ENCODE data around the gene SYS1.

Gene SYS1

DNA sequence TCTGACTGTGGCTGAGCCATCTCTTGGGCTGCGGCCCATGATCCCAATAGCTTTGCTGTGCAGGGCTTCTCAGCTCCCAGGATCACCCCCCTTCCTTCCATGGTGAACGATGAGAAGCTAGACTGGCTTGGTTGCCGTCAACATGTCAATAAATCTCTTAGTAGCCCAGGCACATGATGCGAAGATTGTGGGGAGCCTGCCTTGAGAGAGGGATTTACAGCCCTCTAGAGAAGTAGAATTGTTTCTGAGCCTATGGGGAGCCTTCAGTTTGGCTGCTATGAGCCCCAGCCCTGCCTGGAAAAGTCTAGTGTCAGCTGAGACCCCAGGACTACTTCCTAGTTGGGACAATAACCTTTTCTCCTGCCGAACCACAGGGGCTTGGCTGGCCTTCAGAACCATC lies 49.7 kb downstream of the SYS1 start:
- TF ChIP-seq ZFP30 (CRISPR knock-in tag; IDR thresholded peaks at IDR 0.05) (no peak), SNAI2 (CRISPR knock-in tag; IDR thresholded peaks at IDR 0.05) (no peak), ZNF70 (CRISPR knock-in tag; IDR thresholded peaks at IDR 0.05) (no peak), ARNTL (CRISPR knock-in tag; IDR thresholded peaks at IDR 0.05; ENCODE audit: borderline replicate concordance, low read depth) (no peak), BACH2 (CRISPR knock-in tag; IDR thresholded peaks at IDR 0.05; ENCODE audit: borderline replicate concordance) (no peak), RARB (CRISPR knock-in tag; IDR thresholded peaks at IDR 0.05) (no peak), CSDC2 (CRISPR knock-in tag; IDR thresholded peaks at IDR 0.05) (no peak), GLIS3 (CRISPR knock-in tag; IDR thresholded peaks at IDR 0.05) (no peak), ZFP3 (CRISPR knock-in tag; IDR thresholded peaks at IDR 0.05) (no peak), ESRRG (CRISPR knock-in tag; IDR thresholded peaks at IDR 0.05) (no peak), TOX (CRISPR knock-in tag; IDR thresholded peaks at IDR 0.05; ENCODE audit: borderline replicate concordance) (no peak), ZNF565 (CRISPR knock-in tag; conservative IDR thresholded peaks at IDR 0.05; ENCODE audit: low read depth) (no peak), ISL1 (CRISPR knock-in tag; IDR thresholded peaks at IDR 0.05) (no peak), TCF4 (CRISPR knock-in tag; IDR thresholded peaks at IDR 0.05; ENCODE audit: borderline replicate concordance) (no peak)
- TF ChIP-seq, protein P1, sequence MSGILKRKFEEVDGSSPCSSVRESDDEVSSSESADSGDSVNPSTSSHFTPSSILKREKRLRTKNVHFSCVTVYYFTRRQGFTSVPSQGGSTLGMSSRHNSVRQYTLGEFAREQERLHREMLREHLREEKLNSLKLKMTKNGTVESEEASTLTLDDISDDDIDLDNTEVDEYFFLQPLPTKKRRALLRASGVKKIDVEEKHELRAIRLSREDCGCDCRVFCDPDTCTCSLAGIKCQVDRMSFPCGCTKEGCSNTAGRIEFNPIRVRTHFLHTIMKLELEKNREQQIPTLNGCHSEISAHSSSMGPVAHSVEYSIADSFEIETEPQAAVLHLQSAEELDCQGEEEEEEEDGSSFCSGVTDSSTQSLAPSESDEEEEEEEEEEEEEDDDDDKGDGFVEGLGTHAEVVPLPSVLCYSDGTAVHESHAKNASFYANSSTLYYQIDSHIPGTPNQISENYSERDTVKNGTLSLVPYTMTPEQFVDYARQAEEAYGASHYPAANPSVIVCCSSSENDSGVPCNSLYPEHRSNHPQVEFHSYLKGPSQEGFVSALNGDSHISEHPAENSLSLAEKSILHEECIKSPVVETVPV (CRISPR knock-in tag; IDR thresholded peaks at IDR 0.05): no peak
- TF ChIP-seq, protein P2, sequence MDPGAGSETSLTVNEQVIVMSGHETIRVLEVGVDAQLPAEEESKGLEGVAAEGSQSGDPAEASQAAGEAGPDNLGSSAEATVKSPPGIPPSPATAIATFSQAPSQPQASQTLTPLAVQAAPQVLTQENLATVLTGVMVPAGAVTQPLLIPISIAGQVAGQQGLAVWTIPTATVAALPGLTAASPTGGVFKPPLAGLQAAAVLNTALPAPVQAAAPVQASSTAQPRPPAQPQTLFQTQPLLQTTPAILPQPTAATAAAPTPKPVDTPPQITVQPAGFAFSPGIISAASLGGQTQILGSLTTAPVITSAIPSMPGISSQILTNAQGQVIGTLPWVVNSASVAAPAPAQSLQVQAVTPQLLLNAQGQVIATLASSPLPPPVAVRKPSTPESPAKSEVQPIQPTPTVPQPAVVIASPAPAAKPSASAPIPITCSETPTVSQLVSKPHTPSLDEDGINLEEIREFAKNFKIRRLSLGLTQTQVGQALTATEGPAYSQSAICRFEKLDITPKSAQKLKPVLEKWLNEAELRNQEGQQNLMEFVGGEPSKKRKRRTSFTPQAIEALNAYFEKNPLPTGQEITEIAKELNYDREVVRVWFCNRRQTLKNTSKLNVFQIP (CRISPR knock-in tag; IDR thresholded peaks at IDR 0.05; ENCODE audit: borderline replicate concordance, low read depth): no peak
- TF ChIP-seq, protein P3, sequence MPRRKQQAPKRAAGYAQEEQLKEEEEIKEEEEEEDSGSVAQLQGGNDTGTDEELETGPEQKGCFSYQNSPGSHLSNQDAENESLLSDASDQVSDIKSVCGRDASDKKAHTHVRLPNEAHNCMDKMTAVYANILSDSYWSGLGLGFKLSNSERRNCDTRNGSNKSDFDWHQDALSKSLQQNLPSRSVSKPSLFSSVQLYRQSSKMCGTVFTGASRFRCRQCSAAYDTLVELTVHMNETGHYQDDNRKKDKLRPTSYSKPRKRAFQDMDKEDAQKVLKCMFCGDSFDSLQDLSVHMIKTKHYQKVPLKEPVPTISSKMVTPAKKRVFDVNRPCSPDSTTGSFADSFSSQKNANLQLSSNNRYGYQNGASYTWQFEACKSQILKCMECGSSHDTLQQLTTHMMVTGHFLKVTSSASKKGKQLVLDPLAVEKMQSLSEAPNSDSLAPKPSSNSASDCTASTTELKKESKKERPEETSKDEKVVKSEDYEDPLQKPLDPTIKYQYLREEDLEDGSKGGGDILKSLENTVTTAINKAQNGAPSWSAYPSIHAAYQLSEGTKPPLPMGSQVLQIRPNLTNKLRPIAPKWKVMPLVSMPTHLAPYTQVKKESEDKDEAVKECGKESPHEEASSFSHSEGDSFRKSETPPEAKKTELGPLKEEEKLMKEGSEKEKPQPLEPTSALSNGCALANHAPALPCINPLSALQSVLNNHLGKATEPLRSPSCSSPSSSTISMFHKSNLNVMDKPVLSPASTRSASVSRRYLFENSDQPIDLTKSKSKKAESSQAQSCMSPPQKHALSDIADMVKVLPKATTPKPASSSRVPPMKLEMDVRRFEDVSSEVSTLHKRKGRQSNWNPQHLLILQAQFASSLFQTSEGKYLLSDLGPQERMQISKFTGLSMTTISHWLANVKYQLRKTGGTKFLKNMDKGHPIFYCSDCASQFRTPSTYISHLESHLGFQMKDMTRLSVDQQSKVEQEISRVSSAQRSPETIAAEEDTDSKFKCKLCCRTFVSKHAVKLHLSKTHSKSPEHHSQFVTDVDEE (CRISPR knock-in tag; IDR thresholded peaks at IDR 0.05): no peak
- ATAC-seq: no peak

DNA sequence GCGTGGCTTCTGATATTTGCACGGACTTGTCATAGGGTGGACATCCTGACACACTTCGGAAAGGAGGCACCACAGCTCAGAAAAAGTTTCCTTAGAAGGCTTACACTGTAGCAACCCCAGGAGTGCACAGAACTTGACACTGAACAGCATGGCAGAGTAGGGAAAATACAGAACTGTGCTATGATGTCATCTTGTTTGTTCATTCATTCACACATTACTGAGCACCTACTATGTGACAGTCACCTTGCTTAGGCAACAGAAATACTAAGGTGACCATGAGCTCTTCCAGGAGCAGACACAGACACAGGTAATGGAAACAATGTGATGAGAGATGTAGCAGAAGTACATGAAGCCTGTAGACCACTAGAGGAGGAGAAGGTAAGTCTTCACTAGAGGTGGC lies 50.5 kb downstream of the SYS1 start:
- TF ChIP-seq TCF4 (CRISPR knock-in tag; IDR thresholded peaks at IDR 0.05; ENCODE audit: borderline replicate concordance) (no peak), ZFP3 (CRISPR knock-in tag; IDR thresholded peaks at IDR 0.05) (no peak), ESRRG (CRISPR knock-in tag; IDR thresholded peaks at IDR 0.05) (no peak), PPARA (CRISPR knock-in tag; IDR thresholded peaks at IDR 0.05; ENCODE audit: borderline replicate concordance) (no peak), ZNF565 (CRISPR knock-in tag; conservative IDR thresholded peaks at IDR 0.05; ENCODE audit: low read depth) (no peak), ZC3H10 (CRISPR knock-in tag; IDR thresholded peaks at IDR 0.05) (no peak), ISL1 (CRISPR knock-in tag; IDR thresholded peaks at IDR 0.05) (no peak), ZNF70 (CRISPR knock-in tag; IDR thresholded peaks at IDR 0.05) (no peak), BACH2 (CRISPR knock-in tag; IDR thresholded peaks at IDR 0.05; ENCODE audit: borderline replicate concordance) (no peak), ARNTL (CRISPR knock-in tag; IDR thresholded peaks at IDR 0.05; ENCODE audit: borderline replicate concordance, low read depth) (no peak), OSR1 (CRISPR knock-in tag; IDR thresholded peaks at IDR 0.05) (no peak), ZNF8 (CRISPR knock-in tag; IDR thresholded peaks at IDR 0.05) (no peak), RARB (CRISPR knock-in tag; IDR thresholded peaks at IDR 0.05) (no peak), TOX (CRISPR knock-in tag; IDR thresholded peaks at IDR 0.05; ENCODE audit: borderline replicate concordance) (no peak), CSDC2 (CRISPR knock-in tag; IDR thresholded peaks at IDR 0.05) (no peak)
- TF ChIP-seq, protein P2 (CRISPR knock-in tag; IDR thresholded peaks at IDR 0.05; ENCODE audit: borderline replicate concordance, low read depth): no peak
- TF ChIP-seq, protein P4, sequence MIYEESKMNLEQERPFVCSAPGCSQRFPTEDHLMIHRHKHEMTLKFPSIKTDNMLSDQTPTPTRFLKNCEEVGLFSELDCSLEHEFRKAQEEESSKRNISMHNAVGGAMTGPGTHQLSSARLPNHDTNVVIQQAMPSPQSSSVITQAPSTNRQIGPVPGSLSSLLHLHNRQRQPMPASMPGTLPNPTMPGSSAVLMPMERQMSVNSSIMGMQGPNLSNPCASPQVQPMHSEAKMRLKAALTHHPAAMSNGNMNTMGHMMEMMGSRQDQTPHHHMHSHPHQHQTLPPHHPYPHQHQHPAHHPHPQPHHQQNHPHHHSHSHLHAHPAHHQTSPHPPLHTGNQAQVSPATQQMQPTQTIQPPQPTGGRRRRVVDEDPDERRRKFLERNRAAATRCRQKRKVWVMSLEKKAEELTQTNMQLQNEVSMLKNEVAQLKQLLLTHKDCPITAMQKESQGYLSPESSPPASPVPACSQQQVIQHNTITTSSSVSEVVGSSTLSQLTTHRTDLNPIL (CRISPR knock-in tag; IDR thresholded peaks at IDR 0.05; ENCODE audit: low read depth): no peak
- TF ChIP-seq, protein P1 (CRISPR knock-in tag; IDR thresholded peaks at IDR 0.05): no peak
- TF ChIP-seq, protein P5, sequence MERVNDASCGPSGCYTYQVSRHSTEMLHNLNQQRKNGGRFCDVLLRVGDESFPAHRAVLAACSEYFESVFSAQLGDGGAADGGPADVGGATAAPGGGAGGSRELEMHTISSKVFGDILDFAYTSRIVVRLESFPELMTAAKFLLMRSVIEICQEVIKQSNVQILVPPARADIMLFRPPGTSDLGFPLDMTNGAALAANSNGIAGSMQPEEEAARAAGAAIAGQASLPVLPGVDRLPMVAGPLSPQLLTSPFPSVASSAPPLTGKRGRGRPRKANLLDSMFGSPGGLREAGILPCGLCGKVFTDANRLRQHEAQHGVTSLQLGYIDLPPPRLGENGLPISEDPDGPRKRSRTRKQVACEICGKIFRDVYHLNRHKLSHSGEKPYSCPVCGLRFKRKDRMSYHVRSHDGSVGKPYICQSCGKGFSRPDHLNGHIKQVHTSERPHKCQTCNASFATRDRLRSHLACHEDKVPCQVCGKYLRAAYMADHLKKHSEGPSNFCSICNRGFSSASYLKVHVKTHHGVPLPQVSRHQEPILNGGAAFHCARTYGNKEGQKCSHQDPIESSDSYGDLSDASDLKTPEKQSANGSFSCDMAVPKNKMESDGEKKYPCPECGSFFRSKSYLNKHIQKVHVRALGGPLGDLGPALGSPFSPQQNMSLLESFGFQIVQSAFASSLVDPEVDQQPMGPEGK (CRISPR knock-in tag; IDR thresholded peaks at IDR 0.05; ENCODE audit: borderline replicate concordance): no peak
- TF ChIP-seq, protein P3 (CRISPR knock-in tag; IDR thresholded peaks at IDR 0.05): no peak

More for the DNA sequence above, 50.5 kb downstream of the SYS1 start:
- no peak for ATAC-seq

Data from SK-N-SH treated with all-trans-retinoic acid at 6 μM for 48 hours (cell line).